NCI-H2196 (cell line): ENCODE results near the gene BCAR3.

ENCODE experiments used
- DNase-seq: peaks from one replicate; lab custom pipeline; 2025; ENCODE audit not compliant: unreplicated experiment; lab: John Stamatoyannopoulos, UW

BCAR3 gene

GRCh38 chr1:93578911-93579825 is 102.5 kb downstream of the BCAR3 start:
- DNase-seq: no peak

- no peak for DNase-seq
Observed at GRCh38 chr1:93578433-93578830, 103.2 kb downstream of the BCAR3 start.

- DNase-seq: no peak
Observed at GRCh38 chr1:93577536-93578432, 103.9 kb downstream of the BCAR3 start.

GRCh38 chr1:93576746-93577145 is 104.9 kb downstream of the BCAR3 start:
- no peak for DNase-seq

- no peak for DNase-seq
Observed at GRCh38 chr1:93576346-93576745, 105.3 kb downstream of the BCAR3 start.

GRCh38 chr1:93575621-93576284 is 105.9 kb downstream of the BCAR3 start:
- DNase-seq: peak; percentile 33

GRCh38 chr1:93574991-93575390 is 106.6 kb downstream of the BCAR3 start:
- no peak for DNase-seq

- DNase-seq: no peak
Observed at GRCh38 chr1:93574511-93574910, 107.1 kb downstream of the BCAR3 start.

- no peak for DNase-seq
Observed at GRCh38 chr1:93573940-93574469, 107.6 kb downstream of the BCAR3 start.

GRCh38 chr1:93571623-93572310 is 109.9 kb downstream of the BCAR3 start:
- DNase-seq: no peak

- no peak for DNase-seq
Observed at GRCh38 chr1:93569489-93569888, 112.1 kb downstream of the BCAR3 start.

- no peak for DNase-seq
Observed at GRCh38 chr1:93567255-93567918, 114.2 kb downstream of the BCAR3 start.

- no peak for DNase-seq
Observed at GRCh38 chr1:93566227-93566626, 115.4 kb downstream of the BCAR3 start.

GRCh38 chr1:93565496-93566206 is 116.0 kb downstream of the BCAR3 start:
- DNase-seq: no peak

GRCh38 chr1:93559695-93560094 is 121.9 kb downstream of the BCAR3 start:
- no peak for DNase-seq

GRCh38 chr1:93559045-93559444 is 122.6 kb downstream of the BCAR3 start:
- DNase-seq: no peak

GRCh38 chr1:93556291-93556690 is 125.3 kb downstream of the BCAR3 start:
- DNase-seq: peak; percentile 41

- DNase-seq: no peak
Observed at GRCh38 chr1:93554883-93555872, 126.5 kb downstream of the BCAR3 start.
